Prostate gland (tissue), 2 donors: ENCODE data around the gene NET1.

ENCODE experiments used
- CTCF ChIP-seq, 4 experiments: fragments of 200-600 bp in 2 of 4; fragments of 450-650 bp in 2 of 4; sonication (generic) in 2 of 4; IDR thresholded peaks; 1 replicate in 3 of 4; 2 replicates in 1 of 4; pipeline ENCODE4 v1.5.1; 2016 to 2019; ENCODE audit warnings: antibody characterized with exemption in 4 of 4, mild to moderate bottlenecking in 2 of 4, moderate library complexity in 2 of 4
- POLR2A ChIP-seq: fragments of 450-650 bp; IDR thresholded peaks from one replicate; pipeline ENCODE4 v1.6.1; 2016; ENCODE audit warnings: antibody characterized with exemption, mild to moderate bottlenecking
- POLR2AphosphoS5 ChIP-seq: sonication (generic); formaldehyde crosslinking; IDR thresholded peaks from one replicate; pipeline ENCODE4 v1.6.1; 2017; ENCODE audit warnings: antibody characterized with exemption

- TF ChIP-seq POLR2A, result no peak
- no peak for TF ChIP-seq CTCF (IDR thresholded peaks at IDR 0.05)
- TF ChIP-seq POLR2AphosphoS5, result no peak
Measured at GRCh38 chr10:5385224-5385623, 27.1 kb upstream of the NET1 start.
